Prostate gland (tissue), 2 donors: ENCODE results near the gene NPHS1.

Source experiments
- CTCF ChIP-seq, 4 experiments: fragments of 200-600 bp in 2 of 4; fragments of 450-650 bp in 2 of 4; sonication (generic) in 2 of 4; IDR thresholded peaks; 1 replicate in 3 of 4; 2 replicates in 1 of 4; pipeline ENCODE4 v1.5.1; 2016 to 2019; ENCODE audit warnings: antibody characterized with exemption in 4 of 4, mild to moderate bottlenecking in 2 of 4, moderate library complexity in 2 of 4
- POLR2A ChIP-seq: fragments of 450-650 bp; IDR thresholded peaks from one replicate; pipeline ENCODE4 v1.6.1; 2016; ENCODE audit warnings: antibody characterized with exemption, mild to moderate bottlenecking

GRCh38 chr19:35780717-35781116, 71.6 kb downstream of the NPHS1 start:
- no peak for TF ChIP-seq CTCF (IDR thresholded peaks at IDR 0.05)
- TF ChIP-seq POLR2A = no peak
